DMS114 treated with DMSO at 0.1 percent for 48 hours (cell line): Measurements from ENCODE around the gene KPNA5.

ENCODE experiments used
- DNase-seq: peaks from one replicate; lab custom pipeline; 2025; ENCODE audit not compliant: unreplicated experiment; lab: John Stamatoyannopoulos, UW

The KPNA5 gene

DNA sequence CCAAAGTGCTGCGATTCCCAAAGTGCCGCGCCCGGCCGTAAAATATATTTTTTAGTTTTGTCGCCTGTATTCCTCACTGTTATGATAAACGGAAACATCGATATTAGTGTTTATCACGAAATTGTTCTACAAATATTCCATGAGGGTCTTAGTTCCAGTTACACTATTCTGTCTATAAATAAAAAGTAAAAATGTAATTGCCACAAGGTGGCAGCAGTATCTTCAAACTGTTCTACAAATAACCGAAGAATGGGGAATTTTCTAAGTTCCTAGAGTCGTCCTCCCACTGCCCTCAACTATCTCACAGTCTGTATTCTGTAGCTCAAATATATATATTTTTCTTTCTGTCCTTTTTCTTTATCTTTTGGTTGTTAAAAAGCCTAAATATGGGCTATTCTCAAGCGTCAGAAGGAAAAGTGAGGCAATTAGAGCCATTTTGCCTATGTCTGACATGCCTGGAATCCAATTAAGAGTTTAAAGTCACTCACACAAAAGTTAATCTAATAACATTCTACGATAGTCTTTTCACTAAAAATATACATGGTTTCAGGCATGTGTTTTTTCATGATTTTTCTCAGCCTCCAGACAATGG, 98.7 kb downstream of the KPNA5 start:
- DNase-seq = peak; percentile 81

DNA sequence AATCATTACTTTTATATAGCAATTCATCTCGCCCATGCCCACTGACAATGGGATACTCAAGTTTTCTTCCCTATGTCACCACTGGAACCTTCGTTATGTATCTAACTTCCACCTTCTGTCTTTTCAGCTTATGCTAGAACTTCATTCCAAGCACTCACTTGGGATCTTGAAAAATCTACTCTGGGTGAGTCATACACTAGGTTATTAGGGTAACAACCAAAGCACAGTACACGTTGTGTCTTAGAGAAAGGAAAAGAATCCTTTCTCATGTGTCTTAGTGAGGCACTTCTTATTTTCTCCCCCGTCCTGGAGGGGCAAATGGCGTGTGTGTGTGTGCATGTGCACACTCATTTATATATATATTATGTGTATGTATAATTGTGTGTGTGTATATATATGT, 102.8 kb downstream of the KPNA5 start:
- DNase-seq = no peak
